ENCODE measurements around the gene CAMK2G.
"Not testable (repeated sequence)": the region's sequence is repeated elsewhere in the genome, so short reads cannot be mapped to it uniquely, and the experiment has no call there.

Gene CAMK2G

GRCh38 chr10:73874267-73875138 is at the start of gene CAMK2G:
Gene CAMK2G, minus strand, starts transcription at chr10:73874555. Its CDS starts 94 bp downstream, at chr10:73874461.
- DNase-seq: peak; percentile 91

GRCh38 chr10:73922864-73923133 is 48.4 kb upstream of the CAMK2G start:
- no peak for DNase-seq

- DNase-seq: no peak
Measured at GRCh38 chr10:73922007-73922863, 47.9 kb upstream of the CAMK2G start.

GRCh38 chr10:73920089-73920488 is 45.7 kb upstream of the CAMK2G start:
- peak; percentile 64 for DNase-seq

- DNase-seq: not testable (repeated sequence)
Measured at GRCh38 chr10:73919481-73919880, 45.1 kb upstream of the CAMK2G start.

GRCh38 chr10:73917566-73918305 is 43.4 kb upstream of the CAMK2G start:
- DNase-seq: no peak

- DNase-seq: no peak
Measured at GRCh38 chr10:73916761-73917470, 42.6 kb upstream of the CAMK2G start.

- no peak for DNase-seq
Measured at GRCh38 chr10:73915206-73915851, 41.0 kb upstream of the CAMK2G start.

- DNase-seq: no peak
Measured at GRCh38 chr10:73914036-73914435, 39.7 kb upstream of the CAMK2G start.

GRCh38 chr10:73911553-73912004 is 37.2 kb upstream of the CAMK2G start:
- DNase-seq: no peak

GRCh38 chr10:73910764-73911552 is 36.6 kb upstream of the CAMK2G start, which contains the start of gene PLAU:
Gene PLAU, plus strand, starts transcription at chr10:73911132. Its CDS starts 424 bp downstream, at chr10:73911556.
- DNase-seq: peak; percentile 67

- DNase-seq: peak; percentile 35
Measured at GRCh38 chr10:73910401-73910763, 36.0 kb upstream of the CAMK2G start.

GRCh38 chr10:73909540-73910115 is 35.3 kb upstream of the CAMK2G start:
- no peak for DNase-seq

GRCh38 chr10:73908853-73909539 is 34.6 kb upstream of the CAMK2G start:
- peak; percentile 37 for DNase-seq

GRCh38 chr10:73907841-73908517 is 33.6 kb upstream of the CAMK2G start:
- peak; percentile 34 for DNase-seq

GRCh38 chr10:73906524-73907447 is 32.4 kb upstream of the CAMK2G start:
- peak; percentile 93 for DNase-seq

GRCh38 chr10:73905256-73906020 is 31.1 kb upstream of the CAMK2G start:
- DNase-seq: no peak
